Amniotic epithelial cell (primary cell): Measurements from ENCODE around the gene CSRP1.
"Not testable (repeated sequence)": the region's sequence is repeated elsewhere in the genome, so short reads cannot be mapped to it uniquely, and the experiment has no call there.

Source experiments
- DNase-seq: peaks from one replicate; pipeline ENCODE4 v3.0.0-alpha.2; 2010; ENCODE audit warnings: low read depth

CSRP1 gene

GRCh38 chr1:201506557-201507359, at the start of gene CSRP1:
Gene CSRP1, minus strand, starts transcription at chr1:201507123. Its CDS starts 10,820 bp downstream, at chr1:201496303.
- DNase-seq: peak; percentile 85

GRCh38 chr1:201555593-201555945, 48.6 kb upstream of the CSRP1 start:
- DNase-seq: no peak

GRCh38 chr1:201554789-201555592, 48.1 kb upstream of the CSRP1 start:
- no peak for DNase-seq

- DNase-seq: no peak
These were observed 47.3 kb upstream of the CSRP1 start for GRCh38 chr1:201554190-201554600.

GRCh38 chr1:201553496-201554189, 46.7 kb upstream of the CSRP1 start:
- DNase-seq: no peak

- DNase-seq: no peak
These were observed 46.0 kb upstream of the CSRP1 start for GRCh38 chr1:201552941-201553351.

- peak; percentile 54 for DNase-seq
These were observed 45.2 kb upstream of the CSRP1 start for GRCh38 chr1:201551877-201552731.

- no peak for DNase-seq
These were observed 44.2 kb upstream of the CSRP1 start for GRCh38 chr1:201551096-201551495.

GRCh38 chr1:201549522-201549921, 42.6 kb upstream of the CSRP1 start:
- not testable (repeated sequence) for DNase-seq

- DNase-seq: no peak
These were observed 39.0 kb upstream of the CSRP1 start for GRCh38 chr1:201545851-201546492.

- DNase-seq: no peak
These were observed 37.8 kb upstream of the CSRP1 start for GRCh38 chr1:201544710-201545109.

- no peak for DNase-seq
These were observed 37.1 kb upstream of the CSRP1 start for GRCh38 chr1:201543871-201544642.

GRCh38 chr1:201542309-201543035, 35.5 kb upstream of the CSRP1 start:
- peak; percentile 59 for DNase-seq

GRCh38 chr1:201540846-201541735, 34.2 kb upstream of the CSRP1 start:
- no peak for DNase-seq

- no peak for DNase-seq
These were observed 32.9 kb upstream of the CSRP1 start for GRCh38 chr1:201539561-201540431.

GRCh38 chr1:201538612-201539551, 32.0 kb upstream of the CSRP1 start, which contains the start of gene NAV1:
Gene NAV1, plus strand, starts transcription at chr1:201539127. Its CDS starts 83,758 bp downstream, at chr1:201622885.
- peak; percentile 50 for DNase-seq
